Urothelium cell line (cell line): ENCODE data around the gene SDHB.

Experiments
- DNase-seq: peaks from one replicate; pipeline ENCODE4 v3.0.0; 2011; ENCODE audit warnings: low spot score, mixed read lengths
- FAIRE-seq: peaks from 2 replicates; lab custom pipeline; 2011; peaks lifted over from hg19 to GRCh38; lab: Jason Lieb, UNC

SDHB gene

GRCh38 chr1:16972189-16972895 is 81.5 kb downstream of the SDHB start:
- FAIRE-seq, result no peak
- DNase-seq, result no peak

GRCh38 chr1:16971341-16972188 is 82.3 kb downstream of the SDHB start:
- DNase-seq, result no peak
- FAIRE-seq, result no peak

GRCh38 chr1:16970132-16970910 is 83.5 kb downstream of the SDHB start:
- FAIRE-seq (no peak), DNase-seq (no peak)

GRCh38 chr1:16969651-16970050 is 84.2 kb downstream of the SDHB start:
- DNase-seq (no peak), FAIRE-seq (no peak)

GRCh38 chr1:16969057-16969611 is 84.7 kb downstream of the SDHB start:
- FAIRE-seq (no peak), DNase-seq (no peak)
